Astrocyte (in vitro differentiated cells and primary cell): ENCODE data around the gene NCF1.
"Not testable (repeated sequence)": the region's sequence is repeated elsewhere in the genome, so short reads cannot be mapped to it uniquely, and the experiment has no call there.

Source experiments
- EZH2 ChIP-seq: IDR thresholded peaks from 2 replicates; pipeline ENCODE4 v1.6.1; 2012; ENCODE audit warnings: mild to moderate bottlenecking, low read length, inconsistent platforms; ENCODE audit not compliant: insufficient read depth
- TF ChIP-seq, protein P1 (sequence below): IDR thresholded peaks from 2 replicates; pipeline ENCODE4 v1.5.1; 2011; ENCODE audit warnings: low read depth, mild to moderate bottlenecking, inconsistent platforms, low read length, moderate library complexity; ENCODE audit not compliant: insufficient read depth

DNA sequence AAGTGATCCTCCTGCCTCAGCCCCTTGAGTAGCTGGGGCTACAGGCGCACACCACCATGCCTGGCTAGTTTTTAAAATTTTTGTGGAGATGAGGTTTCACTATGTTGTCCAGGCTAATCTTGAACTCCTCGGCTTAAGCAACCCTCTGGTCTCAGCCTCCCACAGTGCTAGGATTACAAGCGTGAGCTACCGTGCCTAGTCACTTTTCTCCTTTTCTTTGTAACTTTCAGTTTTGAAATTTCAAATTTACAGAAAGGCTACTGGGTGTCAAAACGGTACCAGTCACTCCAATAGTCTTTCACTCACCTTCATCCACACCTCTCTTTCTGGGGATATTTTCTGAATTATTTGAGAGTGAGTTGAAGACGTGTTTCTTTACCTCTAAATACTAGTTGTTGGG, 1.3 kb downstream of the NCF1 start:
- TF ChIP-seq, protein P1, sequence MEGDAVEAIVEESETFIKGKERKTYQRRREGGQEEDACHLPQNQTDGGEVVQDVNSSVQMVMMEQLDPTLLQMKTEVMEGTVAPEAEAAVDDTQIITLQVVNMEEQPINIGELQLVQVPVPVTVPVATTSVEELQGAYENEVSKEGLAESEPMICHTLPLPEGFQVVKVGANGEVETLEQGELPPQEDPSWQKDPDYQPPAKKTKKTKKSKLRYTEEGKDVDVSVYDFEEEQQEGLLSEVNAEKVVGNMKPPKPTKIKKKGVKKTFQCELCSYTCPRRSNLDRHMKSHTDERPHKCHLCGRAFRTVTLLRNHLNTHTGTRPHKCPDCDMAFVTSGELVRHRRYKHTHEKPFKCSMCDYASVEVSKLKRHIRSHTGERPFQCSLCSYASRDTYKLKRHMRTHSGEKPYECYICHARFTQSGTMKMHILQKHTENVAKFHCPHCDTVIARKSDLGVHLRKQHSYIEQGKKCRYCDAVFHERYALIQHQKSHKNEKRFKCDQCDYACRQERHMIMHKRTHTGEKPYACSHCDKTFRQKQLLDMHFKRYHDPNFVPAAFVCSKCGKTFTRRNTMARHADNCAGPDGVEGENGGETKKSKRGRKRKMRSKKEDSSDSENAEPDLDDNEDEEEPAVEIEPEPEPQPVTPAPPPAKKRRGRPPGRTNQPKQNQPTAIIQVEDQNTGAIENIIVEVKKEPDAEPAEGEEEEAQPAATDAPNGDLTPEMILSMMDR, result not testable (repeated sequence)
- TF ChIP-seq EZH2, result not testable (repeated sequence)
